IPS DF 4.7 (cell line): ENCODE measurements around the gene SPAG6.

ENCODE experiments used
- DNase-seq: peaks from one replicate; pipeline ENCODE4 v3.0.0-alpha.2; 2013; ENCODE audit warnings: low spot score; ENCODE audit errors: extremely low read depth

Gene SPAG6

GRCh38 chr10:22458272-22459038, 113.2 kb downstream of the SPAG6 start:
- DNase-seq = no peak

- no peak for DNase-seq
These were observed 114.2 kb downstream of the SPAG6 start for GRCh38 chr10:22459496-22459895.

GRCh38 chr10:22460101-22460500, 114.8 kb downstream of the SPAG6 start:
- DNase-seq = no peak

- DNase-seq = no peak
These were observed 115.5 kb downstream of the SPAG6 start for GRCh38 chr10:22460531-22461403.

GRCh38 chr10:22461891-22462290, 116.6 kb downstream of the SPAG6 start:
- no peak for DNase-seq

- no peak for DNase-seq
These were observed 118.0 kb downstream of the SPAG6 start for GRCh38 chr10:22463255-22463654.

- no peak for DNase-seq
These were observed 119.8 kb downstream of the SPAG6 start for GRCh38 chr10:22464966-22465629.

GRCh38 chr10:22466763-22467334, 121.6 kb downstream of the SPAG6 start:
- no peak for DNase-seq
